GM12864 (cell line): ENCODE measurements around the gene ZSCAN5A.

Experiments
- DNase-seq: peaks from one replicate; pipeline ENCODE4 v3.0.0-alpha.2; 2011; ENCODE audit warnings: low read depth
- H3K4me3 ChIP-seq: 2 replicates; pipeline ENCODE4 v1.5.1; 2011; ENCODE audit warnings: mild to moderate bottlenecking, low read depth, low read length, control low read depth
- CTCF ChIP-seq: IDR thresholded peaks from 2 replicates; pipeline ENCODE4 v1.5.1; 2011; ENCODE audit warnings: low read depth, mild to moderate bottlenecking, moderate library complexity, low read length, control low read depth, inconsistent platforms; ENCODE audit errors: missing control alignments

Gene ZSCAN5A

GRCh38 chr19:56295531-56296455 lies 18.8 kb downstream of the ZSCAN5A start:
- H3K4me3 ChIP-seq, result no peak overlapping the region
- no peak for DNase-seq
- TF ChIP-seq CTCF, result no peak

- no peak for TF ChIP-seq CTCF
- no peak overlapping the region for H3K4me3 ChIP-seq
- DNase-seq, result no peak
Observed at GRCh38 chr19:56294549-56294948, 20.1 kb downstream of the ZSCAN5A start.

- no peak for DNase-seq
- TF ChIP-seq CTCF, result no peak
Observed at GRCh38 chr19:56291867-56292266, 22.8 kb downstream of the ZSCAN5A start.

GRCh38 chr19:56290104-56290503 lies 24.5 kb downstream of the ZSCAN5A start:
- H3K4me3 ChIP-seq, result no peak overlapping the region
- TF ChIP-seq CTCF, result no peak
- no peak for DNase-seq

More at GRCh38 chr19:56291867-56292266, 22.8 kb downstream of the ZSCAN5A start:
- H3K4me3 ChIP-seq, result no peak overlapping the region

- no peak for DNase-seq
- no peak for TF ChIP-seq CTCF
- H3K4me3 ChIP-seq, result no peak overlapping the region
Observed at GRCh38 chr19:56284746-56285145, 29.9 kb downstream of the ZSCAN5A start.

- TF ChIP-seq CTCF, result no peak
- H3K4me3 ChIP-seq, result no peak overlapping the region
- DNase-seq, result no peak
Observed at GRCh38 chr19:56282809-56283208, 31.8 kb downstream of the ZSCAN5A start.
